Gastrocnemius medialis (tissue), 4 donors: ENCODE data around the gene DXO. TPM values are rescaled to one million over a fixed set of nuclear protein-coding genes. Genes with fewer than 3 reads are reported as not detected.
"Not testable (repeated sequence)": the region's sequence is repeated elsewhere in the genome, so short reads cannot be mapped to it uniquely, and the experiment has no call there.

Experiments used
- ATAC-seq, 2 donors: fragments of 150-250 bp; one replicate each; pipeline ENCODE4 v1.9.1; 2016
- DNase-seq, 2 donors: peaks; one replicate each; pipeline ENCODE4 v3.0.0-alpha.2; 2019
- H3K27ac ChIP-seq, 4 donors: fragments of 200-600 bp; sonication (generic); 1 replicate in 1 of 4; 2 replicates in 3 of 4; pipeline ENCODE4 v1.5.1; 2016 to 2018; ENCODE audit warnings: mild to moderate bottlenecking in 2 of 4, moderate library complexity in 1 of 4
- H3K27me3 ChIP-seq, 3 donors: fragments of 200-600 bp; sonication (generic) in 2 of 3; 1 replicate in 1 of 3; 2 replicates in 2 of 3; pipeline versions ENCODE4 v1.5.1 to v1.6.0; 2016 to 2019; ENCODE audit warnings: mild to moderate bottlenecking in 1 of 3, moderate library complexity in 1 of 3
- H3K36me3 ChIP-seq, 2 donors: fragments of 200-600 bp; sonication (generic) in 1 of 2; one replicate each; pipeline ENCODE4 v1.5.1; 2017 to 2018
- H3K4me1 ChIP-seq, 2 donors: fragments of 200-600 bp; sonication (generic) in 1 of 2; one replicate each; pipeline ENCODE4 v1.5.1; 2016 to 2017; ENCODE audit warnings: mild to moderate bottlenecking in 2 of 2
- H3K4me3 ChIP-seq, 4 donors: fragments of 200-600 bp; sonication (generic) in 3 of 4; 1 replicate in 1 of 4; 2 replicates in 3 of 4; pipeline ENCODE4 v1.5.1; 2016 to 2019; ENCODE audit warnings: mild to moderate bottlenecking in 2 of 4
- H3K9me3 ChIP-seq, 3 donors: fragments of 200-600 bp; sonication (generic) in 2 of 3; 1 replicate in 1 of 3; 2 replicates in 2 of 3; pipeline ENCODE4 v1.5.1; 2016 to 2019
- POLR2A ChIP-seq, 2 donors: fragments of 450-650 bp; IDR thresholded peaks; one replicate each; pipeline ENCODE4 v1.6.1; 2017; ENCODE audit warnings: antibody characterized with exemption in 2 of 2, mild to moderate bottlenecking in 2 of 2, moderate library complexity in 2 of 2
- in situ Hi-C, 4 donors: fragments of 200-750 bp; cut with MboI; loops; one replicate each; pipeline versions ENCODE4 v1.15.0 to v1.8.0; 2017; ENCODE audit warnings: low sequenced_read_pairs in 4 of 4
- intact Hi-C: fragments of 100-400 bp; cut with DNase I; formaldehyde crosslinking; loops from one replicate; pipeline ENCODE4 v1.15.1; 2023; ENCODE audit warnings: low total_unique reads
- total RNA-seq, 4 donors: library from RNA; depleted of rRNA; stranded (reverse); fragments of >200 nt; gene quantifications; one replicate each; pipeline versions ENCODE4 v1.1.0 to v1.2.3, GENCODE V29; 2016
- TF ChIP-seq, protein P1 (sequence below), 5 experiments: fragments of 450-650 bp in 3 of 5; fragments of 200-600 bp in 2 of 5; sonication (generic) in 2 of 5; IDR thresholded peaks in 4 of 5; conservative IDR thresholded peaks in 1 of 5; 1 replicate in 4 of 5; 2 replicates in 1 of 5; pipeline ENCODE4 v1.5.1; 2016 to 2019; ENCODE audit warnings: antibody characterized with exemption in 5 of 5, mild to moderate bottlenecking in 3 of 5, moderate library complexity in 3 of 5

DXO gene
- total RNA-seq, 4 donors from 2014 or later, result 5.8 to 11.5 (median 8.5) TPM

DNA sequence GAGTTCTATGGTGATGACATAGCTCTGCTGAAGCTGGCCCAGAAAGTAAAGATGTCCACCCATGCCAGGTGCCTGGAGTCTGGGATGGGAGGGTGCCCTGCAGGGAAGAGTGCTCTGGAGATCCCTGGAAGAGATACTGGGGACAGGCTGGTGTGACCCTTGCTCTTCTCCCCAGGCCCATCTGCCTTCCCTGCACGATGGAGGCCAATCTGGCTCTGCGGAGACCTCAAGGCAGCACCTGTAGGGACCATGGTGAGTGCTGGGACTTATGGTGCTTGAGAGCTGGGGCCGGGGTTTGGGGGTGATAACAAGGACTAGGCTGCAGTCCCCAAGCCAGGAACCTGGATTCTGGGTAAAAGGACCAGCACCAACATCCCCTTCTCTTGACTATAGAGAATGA, 28.2 kb downstream of the DXO start:
- no peak overlapping the region for H3K27ac ChIP-seq
- peaks cover 3 to 12% (median 12%) of the 10 kb centered on the region in 3 donors for H3K27me3 ChIP-seq
- intact Hi-C loops, result no loop called here
- no peaks in the 10 kb centered on the region for H3K4me1 ChIP-seq
- in situ Hi-C loops, result no loop called here
- DNase-seq (no peak), ATAC-seq (no peak)
- TF ChIP-seq, protein P1, sequence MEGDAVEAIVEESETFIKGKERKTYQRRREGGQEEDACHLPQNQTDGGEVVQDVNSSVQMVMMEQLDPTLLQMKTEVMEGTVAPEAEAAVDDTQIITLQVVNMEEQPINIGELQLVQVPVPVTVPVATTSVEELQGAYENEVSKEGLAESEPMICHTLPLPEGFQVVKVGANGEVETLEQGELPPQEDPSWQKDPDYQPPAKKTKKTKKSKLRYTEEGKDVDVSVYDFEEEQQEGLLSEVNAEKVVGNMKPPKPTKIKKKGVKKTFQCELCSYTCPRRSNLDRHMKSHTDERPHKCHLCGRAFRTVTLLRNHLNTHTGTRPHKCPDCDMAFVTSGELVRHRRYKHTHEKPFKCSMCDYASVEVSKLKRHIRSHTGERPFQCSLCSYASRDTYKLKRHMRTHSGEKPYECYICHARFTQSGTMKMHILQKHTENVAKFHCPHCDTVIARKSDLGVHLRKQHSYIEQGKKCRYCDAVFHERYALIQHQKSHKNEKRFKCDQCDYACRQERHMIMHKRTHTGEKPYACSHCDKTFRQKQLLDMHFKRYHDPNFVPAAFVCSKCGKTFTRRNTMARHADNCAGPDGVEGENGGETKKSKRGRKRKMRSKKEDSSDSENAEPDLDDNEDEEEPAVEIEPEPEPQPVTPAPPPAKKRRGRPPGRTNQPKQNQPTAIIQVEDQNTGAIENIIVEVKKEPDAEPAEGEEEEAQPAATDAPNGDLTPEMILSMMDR (IDR thresholded peaks at IDR 0.05 in 4 of 5, conservative IDR thresholded peaks at IDR 0.05 in 1 of 5), result no peak
- no peak for TF ChIP-seq POLR2A (IDR thresholded peaks at IDR 0.05)
- no peak overlapping the region for H3K4me3 ChIP-seq
- no peaks in the 10 kb centered on the region for H3K36me3 ChIP-seq
- no peaks in the 10 kb centered on the region for H3K9me3 ChIP-seq

DNA sequence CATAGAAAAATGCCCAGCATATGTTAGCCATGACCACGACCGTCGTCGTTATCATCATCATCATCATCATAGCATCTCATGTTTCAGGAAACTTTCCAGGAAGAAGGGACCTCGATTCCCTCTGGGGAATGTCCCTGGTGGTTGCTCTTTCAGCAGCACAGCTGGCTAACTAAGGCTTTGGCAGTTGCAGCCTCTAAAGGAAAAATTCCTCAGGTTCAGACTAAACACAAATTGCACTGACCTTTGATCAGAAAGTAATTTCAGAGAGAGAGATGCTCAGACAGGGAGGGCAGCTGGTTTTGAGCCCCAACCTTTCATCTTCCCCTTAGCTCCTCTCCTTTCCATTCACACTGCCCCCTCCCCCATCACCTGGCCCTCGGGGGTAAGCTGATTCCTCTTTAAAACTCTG, 31.7 kb downstream of the DXO start:
- no peaks in the 10 kb centered on the region for H3K36me3 ChIP-seq
- peaks cover 3 to 12% (median 10%) of the 10 kb centered on the region in 3 donors for H3K27me3 ChIP-seq
- no peak overlapping the region for H3K4me3 ChIP-seq
- ATAC-seq (no peak), DNase-seq (no peak)
- intact Hi-C loops, result no loop called here
- in situ Hi-C loops, result no loop called here
- no peaks in the 10 kb centered on the region for H3K4me1 ChIP-seq
- no peaks in the 10 kb centered on the region for H3K9me3 ChIP-seq
- TF ChIP-seq POLR2A (IDR thresholded peaks at IDR 0.05), result no peak
- TF ChIP-seq, protein P1 (IDR thresholded peaks at IDR 0.05 in 4 of 5, conservative IDR thresholded peaks at IDR 0.05 in 1 of 5), result no peak
- H3K27ac ChIP-seq, result no peak overlapping the region

DNA sequence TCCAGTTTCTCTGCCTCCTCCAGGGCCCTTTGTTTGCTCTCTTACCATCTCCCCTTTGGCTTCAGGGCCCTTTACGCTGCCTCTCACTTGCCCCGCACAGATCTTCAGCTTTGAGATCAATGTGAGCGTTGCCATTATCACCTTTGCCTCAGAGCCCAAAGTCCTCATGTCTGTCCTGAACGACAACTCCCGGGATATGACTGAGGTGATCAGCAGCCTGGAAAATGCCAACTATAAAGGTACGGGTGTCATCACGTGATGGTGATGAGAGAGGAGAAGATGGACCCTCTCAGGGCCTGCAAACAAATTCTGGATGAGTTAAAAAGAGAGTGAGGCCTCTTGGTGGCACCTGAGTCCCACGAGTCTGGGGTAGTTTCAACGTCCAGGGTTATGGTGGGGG, 36.1 kb downstream of the DXO start:
- in situ Hi-C loops, result no loop called here
- no peaks in the 10 kb centered on the region for H3K4me1 ChIP-seq
- ATAC-seq (no peak), DNase-seq (no peak)
- no peak overlapping the region for H3K4me3 ChIP-seq
- TF ChIP-seq POLR2A (IDR thresholded peaks at IDR 0.05), result no peak
- TF ChIP-seq, protein P1 (IDR thresholded peaks at IDR 0.05 in 4 of 5, conservative IDR thresholded peaks at IDR 0.05 in 1 of 5), result no peak
- no peaks in the 10 kb centered on the region for H3K9me3 ChIP-seq
- no peak overlapping the region for H3K27ac ChIP-seq
- no peaks in the 10 kb centered on the region for H3K36me3 ChIP-seq
- H3K27me3 ChIP-seq, result no peaks in the 10 kb centered on the region
- intact Hi-C loops, result no loop called here

DNA sequence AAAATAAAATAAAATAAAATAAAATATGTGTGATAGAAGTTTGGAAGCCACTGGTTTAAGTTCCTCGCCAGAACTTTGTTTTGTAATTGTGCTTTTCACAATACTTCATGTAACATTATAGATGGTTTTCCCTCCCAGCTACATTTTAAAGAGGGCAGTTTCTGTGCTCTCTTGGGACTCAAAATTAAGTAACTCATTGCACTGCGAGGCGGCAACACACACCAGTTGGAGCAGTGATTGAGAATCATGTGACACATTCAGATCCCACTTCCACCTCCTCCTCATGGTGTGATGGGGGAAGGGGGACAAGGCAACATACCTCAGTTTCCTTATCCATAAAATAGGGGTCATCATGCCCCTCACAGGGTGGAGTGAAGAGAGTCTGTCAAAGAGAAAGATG, 36.9 kb downstream of the DXO start:
- Histone ChIP-seq H3K4me1 (no peaks in the 10 kb centered on the region), H3K27ac (no peak overlapping the region), H3K27me3 (no peaks in the 10 kb centered on the region), H3K9me3 (no peaks in the 10 kb centered on the region), H3K4me3 (no peak overlapping the region), H3K36me3 (no peaks in the 10 kb centered on the region)
- TF ChIP-seq POLR2A (IDR thresholded peaks at IDR 0.05), result no peak
- TF ChIP-seq, protein P1 (IDR thresholded peaks at IDR 0.05 in 4 of 5, conservative IDR thresholded peaks at IDR 0.05 in 1 of 5), result no peak
- in situ Hi-C loops (no loop called here), intact Hi-C loops (no loop called here)
- DNase-seq (no peak), ATAC-seq (no peak)

DNA sequence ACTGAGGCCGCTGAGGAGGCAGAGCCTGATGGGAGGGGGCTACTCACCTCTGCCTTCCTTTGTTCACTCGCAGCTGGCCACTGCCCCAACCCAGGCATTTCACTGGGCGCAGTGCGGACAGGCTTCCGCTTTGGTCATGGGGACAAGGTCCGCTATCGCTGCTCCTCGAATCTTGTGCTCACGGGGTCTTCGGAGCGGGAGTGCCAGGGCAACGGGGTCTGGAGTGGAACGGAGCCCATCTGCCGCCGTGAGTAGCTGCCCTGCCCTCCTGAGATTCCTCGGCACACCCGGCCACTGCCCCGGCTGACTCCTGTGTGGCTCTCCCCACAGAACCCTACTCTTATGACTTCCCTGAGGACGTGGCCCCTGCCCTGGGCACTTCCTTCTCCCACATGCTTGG, 38.4 kb downstream of the DXO start:
- Histone ChIP-seq H3K4me3 (no peak overlapping the region), H3K27me3 (no peaks in the 10 kb centered on the region), H3K36me3 (no peaks in the 10 kb centered on the region), H3K9me3 (no peaks in the 10 kb centered on the region), H3K27ac (no peak overlapping the region), H3K4me1 (no peaks in the 10 kb centered on the region)
- TF ChIP-seq, protein P1 (IDR thresholded peaks at IDR 0.05 in 4 of 5, conservative IDR thresholded peaks at IDR 0.05 in 1 of 5), result no peak
- no peak for TF ChIP-seq POLR2A (IDR thresholded peaks at IDR 0.05)
- in situ Hi-C loops, result no loop called here
- ATAC-seq (no peak), DNase-seq (no peak)
- intact Hi-C loops, result no loop called here

DNA sequence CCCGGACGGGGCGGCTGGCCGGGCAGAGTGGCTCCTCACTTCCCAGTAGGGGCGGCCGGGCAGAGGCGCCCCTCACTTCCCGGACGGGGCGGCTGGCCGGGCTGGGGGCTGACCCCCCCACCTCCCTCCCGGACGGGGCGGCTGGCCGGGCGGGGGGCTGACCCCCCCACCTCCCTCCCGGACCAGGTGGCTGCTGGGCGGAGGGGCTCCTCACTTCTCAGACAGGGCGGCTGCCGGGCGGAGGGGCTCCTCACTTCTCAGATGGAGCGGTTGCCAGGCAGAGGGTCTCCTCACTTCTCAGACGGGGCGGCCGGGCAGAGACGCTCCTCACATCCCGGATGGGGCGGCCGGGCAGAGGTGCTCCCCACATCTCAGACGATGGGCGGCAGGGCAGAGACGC, 39.8 kb downstream of the DXO start:
- DNase-seq, in situ Hi-C loops, H3K36me3 ChIP-seq, H3K4me1 ChIP-seq, H3K27me3 ChIP-seq, intact Hi-C loops, H3K4me3 ChIP-seq, ATAC-seq, H3K9me3 ChIP-seq, H3K27ac ChIP-seq: not testable (repeated sequence)
